AG09319 (cell line): Measurements from ENCODE around the gene C9orf78.

ENCODE experiments used
- DNase-seq: peaks from one replicate; pipeline ENCODE4 v3.0.0-alpha.2; 2010; ENCODE audit warnings: low read depth; ENCODE audit errors: extremely low read depth
- TF ChIP-seq, protein P1 (sequence below): IDR thresholded peaks from 2 replicates; pipeline ENCODE4 v1.5.1; 2011; ENCODE audit warnings: low read depth, mild to moderate bottlenecking, inconsistent platforms, low read length, moderate library complexity

The C9orf78 gene

DNA sequence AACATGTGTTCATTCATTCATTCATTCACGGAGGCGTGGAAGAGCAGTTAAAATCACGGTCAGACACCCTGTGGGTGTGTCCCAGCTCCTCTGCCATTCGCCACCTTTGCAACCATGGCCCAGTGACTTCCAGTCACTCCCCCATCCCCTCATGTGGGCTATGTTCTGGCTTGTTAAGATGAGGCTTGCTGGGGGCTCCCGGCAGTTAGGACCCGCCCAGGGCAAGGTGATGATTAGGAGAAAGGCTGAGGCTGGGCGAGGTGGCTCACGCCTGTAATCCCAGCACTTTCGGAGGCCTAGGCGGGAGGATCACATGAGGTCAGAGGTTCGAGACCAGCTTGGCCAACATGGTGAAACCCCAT, 57.3 kb downstream of the C9orf78 start:
- no peak for DNase-seq
- TF ChIP-seq, protein P1, sequence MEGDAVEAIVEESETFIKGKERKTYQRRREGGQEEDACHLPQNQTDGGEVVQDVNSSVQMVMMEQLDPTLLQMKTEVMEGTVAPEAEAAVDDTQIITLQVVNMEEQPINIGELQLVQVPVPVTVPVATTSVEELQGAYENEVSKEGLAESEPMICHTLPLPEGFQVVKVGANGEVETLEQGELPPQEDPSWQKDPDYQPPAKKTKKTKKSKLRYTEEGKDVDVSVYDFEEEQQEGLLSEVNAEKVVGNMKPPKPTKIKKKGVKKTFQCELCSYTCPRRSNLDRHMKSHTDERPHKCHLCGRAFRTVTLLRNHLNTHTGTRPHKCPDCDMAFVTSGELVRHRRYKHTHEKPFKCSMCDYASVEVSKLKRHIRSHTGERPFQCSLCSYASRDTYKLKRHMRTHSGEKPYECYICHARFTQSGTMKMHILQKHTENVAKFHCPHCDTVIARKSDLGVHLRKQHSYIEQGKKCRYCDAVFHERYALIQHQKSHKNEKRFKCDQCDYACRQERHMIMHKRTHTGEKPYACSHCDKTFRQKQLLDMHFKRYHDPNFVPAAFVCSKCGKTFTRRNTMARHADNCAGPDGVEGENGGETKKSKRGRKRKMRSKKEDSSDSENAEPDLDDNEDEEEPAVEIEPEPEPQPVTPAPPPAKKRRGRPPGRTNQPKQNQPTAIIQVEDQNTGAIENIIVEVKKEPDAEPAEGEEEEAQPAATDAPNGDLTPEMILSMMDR = no peak
